ENCODE results near the gene RAB3IP.
"Not testable (repeated sequence)": the region's sequence is repeated elsewhere in the genome, so short reads cannot be mapped to it uniquely, and the experiment has no call there.

RAB3IP gene

DNA sequence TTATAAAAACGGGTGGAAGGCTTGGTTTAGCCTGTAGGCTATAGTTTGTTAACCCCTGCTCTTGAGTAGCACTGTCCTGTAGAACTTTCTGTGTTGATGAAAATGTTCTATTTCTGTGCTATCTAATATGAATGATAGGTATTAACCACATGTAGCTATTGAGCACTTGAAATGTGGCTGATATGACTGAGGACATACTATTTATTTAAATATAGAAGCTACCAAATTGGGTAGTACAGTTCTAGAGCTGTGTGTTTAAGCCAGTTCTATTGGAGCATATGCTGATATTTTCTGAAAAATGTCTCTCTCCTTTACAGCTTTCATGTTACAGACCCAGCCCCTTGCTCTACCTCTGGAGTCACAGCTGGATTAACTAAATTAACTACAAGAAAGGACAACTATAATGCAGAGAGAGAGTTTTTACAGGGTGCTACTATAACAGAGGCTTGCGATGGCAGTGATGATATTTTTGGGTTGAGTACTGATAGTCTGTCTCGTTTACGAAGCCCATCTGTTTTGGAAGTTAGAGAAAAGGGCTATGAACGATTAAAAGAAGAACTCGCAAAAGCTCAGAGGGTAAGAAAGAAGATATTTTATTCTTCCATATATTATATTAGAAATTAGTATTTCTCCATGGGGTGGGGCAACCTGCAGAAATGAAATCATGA, 17.6 kb downstream of the RAB3IP start:
- no peak for DNase-seq (ENCODE audit: low spot score)

DNA sequence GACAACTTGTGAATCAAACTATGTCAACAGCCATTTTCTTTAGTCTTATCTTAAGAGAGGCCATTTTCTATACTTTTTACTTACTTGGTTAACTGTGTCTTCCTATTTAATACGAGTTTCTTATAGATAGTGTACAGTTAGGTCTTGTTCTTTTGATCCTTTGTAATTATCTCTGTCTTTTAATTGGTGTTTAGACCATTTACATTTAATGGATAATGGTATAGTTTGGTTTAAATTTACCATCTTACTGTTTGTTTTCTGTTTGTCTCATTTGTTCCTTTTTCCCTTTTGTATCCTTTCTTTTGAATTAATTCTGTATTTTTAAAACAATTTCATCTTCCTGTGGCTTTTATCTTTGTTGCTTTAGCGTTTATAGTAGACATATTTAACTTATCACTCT, 19.4 kb downstream of the RAB3IP start:
- no peak for DNase-seq (ENCODE audit: low spot score)

DNA sequence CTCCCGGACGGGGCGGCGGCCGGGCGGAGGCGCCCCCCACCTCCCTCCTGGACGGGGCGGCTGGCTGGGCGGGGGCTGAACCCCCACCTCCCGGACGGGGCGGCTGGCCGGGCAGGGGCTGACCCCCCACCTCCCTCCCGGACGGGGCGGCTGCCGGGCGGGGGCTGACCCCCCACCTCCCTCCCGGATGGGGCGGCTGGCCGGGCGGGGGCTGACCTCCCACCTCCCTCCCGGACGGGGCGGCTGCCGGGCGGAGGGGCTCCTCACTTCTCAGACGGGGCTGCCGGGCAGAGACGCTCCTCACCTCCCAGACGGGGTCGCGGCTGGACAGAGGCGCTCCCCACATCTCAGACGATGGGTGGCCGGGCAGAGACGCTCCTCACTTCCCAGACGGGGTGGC, 20.9 kb downstream of the RAB3IP start:
- not testable (repeated sequence) for DNase-seq (ENCODE audit: low spot score)

- DNase-seq (ENCODE audit: low spot score): no peak
Measured at GRCh38 chr12:69765515-69765914, 26.9 kb downstream of the RAB3IP start.

- no peak for DNase-seq (ENCODE audit: low spot score)
Measured at GRCh38 chr12:69766260-69766659, 27.6 kb downstream of the RAB3IP start.

DNA sequence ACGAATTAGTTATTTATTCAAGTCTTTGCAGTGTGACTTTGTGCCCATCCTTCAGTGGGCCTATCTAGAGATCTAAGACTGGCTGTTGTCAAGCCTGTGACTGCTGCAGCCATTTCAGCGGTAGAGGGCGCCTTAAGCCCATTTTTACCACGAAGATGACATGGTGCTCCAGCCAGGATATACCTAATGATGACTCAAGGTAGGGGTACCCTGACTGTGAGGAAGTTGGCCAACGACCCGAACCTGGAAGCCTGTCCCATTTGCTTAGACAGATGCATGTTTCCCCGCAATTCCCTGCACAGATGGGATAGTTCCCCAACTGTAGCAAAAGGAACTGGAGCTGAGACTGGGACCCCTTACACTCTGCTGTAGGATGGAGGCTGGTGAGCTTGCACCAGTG, 41.3 kb downstream of the RAB3IP start:
- no peak for DNase-seq (ENCODE audit: low spot score)

DNA sequence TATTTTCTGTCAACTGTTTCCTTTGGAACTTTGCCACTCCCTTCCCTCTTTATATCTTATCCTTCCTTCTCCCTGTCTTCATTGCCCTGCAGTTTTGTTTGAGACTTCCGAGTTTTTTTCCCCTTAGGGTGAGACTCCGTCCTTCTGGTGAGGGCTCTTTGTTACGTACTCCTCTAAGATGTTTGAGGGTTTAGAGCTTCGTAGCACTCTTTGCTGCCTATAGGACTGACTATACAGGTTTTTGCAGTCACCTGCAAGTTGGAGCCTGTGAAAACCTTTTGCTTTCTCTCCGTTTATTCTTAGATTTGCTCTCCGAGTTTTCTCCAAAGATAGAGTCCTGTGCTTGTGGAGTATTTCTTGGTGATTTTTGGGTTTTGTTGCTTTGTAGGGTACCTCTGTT, 44.7 kb downstream of the RAB3IP start:
- DNase-seq (ENCODE audit: low spot score): no peak

DNA sequence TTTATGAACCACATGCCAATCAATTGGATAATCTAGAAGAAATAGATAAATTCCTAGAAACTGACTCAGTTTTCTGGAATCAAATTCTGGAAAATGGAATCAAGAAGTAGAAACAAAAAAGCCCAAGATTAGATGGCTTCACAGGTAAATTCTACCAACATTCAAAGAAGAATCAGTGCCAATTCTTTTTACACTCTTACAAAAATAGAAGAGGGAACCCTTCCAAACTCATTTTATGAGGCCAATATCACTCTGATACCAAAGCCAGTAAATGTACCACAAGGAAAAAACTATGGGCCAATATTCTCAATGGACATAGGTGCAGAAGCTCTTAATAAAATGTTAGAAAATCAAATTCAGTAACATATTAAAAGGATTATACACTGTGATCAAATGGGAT, 50.7 kb downstream of the RAB3IP start:
- DNase-seq (ENCODE audit: low spot score): no peak

- DNase-seq (ENCODE audit: low spot score): no peak
Measured at GRCh38 chr12:69792533-69792932, 53.9 kb downstream of the RAB3IP start.

DNA sequence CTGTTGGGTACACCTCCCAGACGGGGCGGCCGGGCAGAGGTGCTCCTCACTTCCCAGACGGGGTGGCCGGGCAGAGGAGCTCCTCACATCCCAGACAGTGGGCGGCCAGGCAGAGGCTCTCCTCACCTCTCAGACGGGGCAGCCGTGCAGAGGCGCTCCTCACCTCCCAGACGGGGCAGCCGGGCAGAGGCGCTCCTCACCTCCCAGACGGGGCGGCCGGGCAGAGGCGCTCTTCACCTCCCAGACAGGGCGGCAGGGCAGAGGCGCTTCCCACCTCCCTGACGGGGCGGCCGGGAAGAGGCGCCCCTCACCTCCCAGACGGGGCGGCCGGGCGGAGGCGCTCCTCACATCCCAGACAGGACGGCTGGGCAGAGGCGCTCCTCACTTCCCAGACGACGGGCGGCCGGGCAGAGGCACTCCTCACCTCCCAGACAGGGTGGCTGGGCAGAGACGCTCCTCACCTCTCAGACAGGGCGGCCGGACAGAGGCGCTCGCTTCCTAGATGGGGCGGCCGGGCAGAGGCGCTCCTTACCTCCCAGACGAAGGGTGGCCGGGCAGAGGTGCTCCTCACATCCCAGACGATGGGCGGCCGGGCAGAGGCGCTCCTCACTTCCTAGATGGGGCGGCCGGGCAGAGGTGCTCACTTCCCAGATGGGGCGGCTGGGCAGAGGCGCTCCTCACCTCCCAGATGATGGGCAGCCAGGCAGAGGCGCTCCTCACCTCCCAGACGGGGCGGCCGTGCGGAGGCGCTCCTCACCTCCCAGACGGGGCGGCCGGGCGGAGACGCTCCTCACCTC, 68.6 kb downstream of the RAB3IP start:
- not testable (repeated sequence) for DNase-seq (ENCODE audit: low spot score)

- no peak for DNase-seq (ENCODE audit: low spot score)
Measured at GRCh38 chr12:69810870-69811498, 72.3 kb downstream of the RAB3IP start.

DNA sequence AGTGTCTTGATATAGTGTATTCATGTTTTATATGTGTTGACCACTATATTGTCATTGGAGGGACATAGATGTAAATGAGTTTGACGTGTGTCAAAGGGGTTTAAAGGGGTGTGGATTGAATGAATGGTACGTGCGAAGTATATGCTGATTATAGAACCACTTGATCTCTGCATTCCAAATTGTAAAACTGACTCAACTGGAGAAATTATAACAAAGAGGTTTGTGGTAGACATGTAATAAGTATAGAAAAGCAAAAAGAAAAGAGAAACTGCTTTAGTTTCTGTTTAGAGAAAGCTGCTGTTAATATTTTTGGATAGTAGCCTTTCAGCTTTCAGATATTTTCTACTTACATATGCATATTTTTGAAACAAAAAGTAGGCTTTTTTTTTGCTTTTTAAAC, 77.4 kb downstream of the RAB3IP start:
- no peak for DNase-seq (ENCODE audit: low spot score)

DNA sequence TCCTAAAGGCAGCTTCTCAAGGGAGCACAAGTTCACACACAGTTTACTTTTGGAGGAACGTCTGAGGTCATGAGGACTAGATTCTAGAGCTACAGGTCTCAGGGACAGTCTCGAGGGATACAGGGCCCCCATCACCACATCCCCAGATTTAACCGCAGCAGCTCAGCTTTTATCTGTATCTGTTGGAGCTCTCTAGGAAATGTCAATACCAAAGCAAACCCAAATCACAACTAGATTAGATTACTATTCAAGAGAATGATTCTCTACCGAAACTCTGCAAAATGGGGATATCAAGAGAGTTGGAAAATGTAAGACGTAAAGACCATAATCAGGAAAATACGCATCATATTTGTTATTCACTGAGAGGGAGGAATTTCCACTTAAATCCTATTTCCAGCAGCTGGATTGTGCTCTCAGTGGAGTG, 82.4 kb downstream of the RAB3IP start:
- no peak for DNase-seq (ENCODE audit: low spot score)

GRCh38 chr12:69821456-69822159, 82.9 kb downstream of the RAB3IP start:
- DNase-seq (ENCODE audit: low spot score): peak; percentile 66

DNA sequence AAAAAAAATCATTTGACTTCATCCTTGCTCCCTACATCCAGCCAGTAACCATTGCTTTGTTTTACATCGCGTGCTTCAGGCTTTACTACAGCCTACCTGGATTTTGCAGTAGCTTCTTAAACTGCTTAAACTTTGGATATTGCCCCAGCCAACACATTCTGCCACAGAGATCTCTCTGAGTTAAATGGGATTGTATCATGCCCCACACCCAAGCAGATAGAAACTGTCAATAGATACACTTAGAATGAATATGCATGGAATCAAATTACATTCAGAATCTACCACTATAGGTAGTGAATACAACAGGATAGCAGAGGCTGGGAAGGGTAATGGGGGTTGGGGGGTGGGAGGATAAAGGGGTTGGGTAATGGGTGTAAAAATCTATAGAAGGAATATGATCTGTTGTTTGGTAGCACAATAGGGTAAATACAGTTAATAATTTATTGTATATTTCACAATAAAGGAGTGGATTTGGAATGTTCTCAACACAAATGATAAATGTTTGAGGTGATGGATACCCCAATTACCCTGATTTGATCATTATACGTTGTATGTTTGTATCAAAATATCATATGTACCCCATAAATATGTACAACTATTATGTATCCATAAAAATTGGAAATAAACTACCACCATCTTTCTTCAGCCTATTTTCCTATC, 83.7 kb downstream of the RAB3IP start:
- no peak for DNase-seq (ENCODE audit: low spot score)

GRCh38 chr12:69824028-69824427, 85.4 kb downstream of the RAB3IP start:
- DNase-seq (ENCODE audit: low spot score): no peak

DNA sequence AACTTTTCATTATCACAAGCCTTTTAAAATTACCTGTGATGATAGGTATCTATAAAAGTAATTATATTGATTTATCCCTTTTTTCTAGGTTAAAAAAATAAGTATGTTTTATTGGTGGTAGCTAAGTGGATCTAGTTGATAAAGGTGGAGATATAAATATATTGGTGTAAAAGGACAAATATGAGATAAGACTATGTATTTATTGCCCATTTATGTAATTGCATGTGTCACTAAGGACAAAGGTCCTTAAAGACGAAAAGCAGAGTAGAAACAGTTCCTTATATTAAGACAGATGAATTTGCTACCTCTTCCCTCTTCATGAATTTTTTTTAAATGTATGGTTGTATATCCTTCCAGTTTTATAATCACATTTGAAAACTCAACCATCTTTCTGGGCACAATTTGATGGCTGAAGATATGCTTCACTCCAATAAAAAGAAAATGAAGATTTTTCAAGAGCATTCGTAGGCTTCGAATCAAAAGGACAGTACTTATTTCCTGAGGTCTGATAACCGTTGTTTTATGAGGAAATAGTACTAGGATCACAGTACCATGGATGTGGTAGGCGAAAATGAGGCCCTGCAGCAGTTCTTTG, 86.4 kb downstream of the RAB3IP start, which contains the start of gene MYRFL:
Gene MYRFL, plus strand, starts transcription at position 262 of the 595 bp plus-strand sequence. Its CDS starts 291 bp downstream, at position 553.
- peak; percentile 50 for DNase-seq (ENCODE audit: low spot score)

- no peak for DNase-seq (ENCODE audit: low spot score)
Measured at GRCh38 chr12:69828897-69829296, 90.2 kb downstream of the RAB3IP start.

DNA sequence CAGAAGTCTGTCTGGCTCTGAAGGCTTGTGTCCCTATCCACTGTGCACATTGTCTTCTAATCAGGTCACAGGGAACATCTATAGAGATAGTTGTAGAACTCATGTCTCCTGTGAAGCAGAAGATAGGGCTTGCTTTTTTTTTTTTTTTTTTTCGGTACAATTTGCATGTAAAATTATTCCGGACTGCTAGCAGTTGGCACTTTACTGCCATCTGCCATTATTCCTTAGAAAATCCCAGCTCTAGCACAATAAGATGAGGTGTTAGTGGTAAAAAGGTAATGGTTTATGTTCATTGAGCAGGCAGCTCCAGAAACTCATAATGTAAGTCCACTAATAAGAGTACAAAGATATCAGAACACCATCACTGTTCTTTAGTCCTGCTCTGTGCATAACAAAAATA, 95.0 kb downstream of the RAB3IP start:
- no peak for DNase-seq (ENCODE audit: low spot score)

- DNase-seq (ENCODE audit: low spot score): no peak
Measured at GRCh38 chr12:69834147-69834546, 95.5 kb downstream of the RAB3IP start.

- DNase-seq (ENCODE audit: low spot score): no peak
Measured at GRCh38 chr12:69834576-69834975, 95.9 kb downstream of the RAB3IP start.
